Measurements from ENCODE around the gene ATAD3C.
"Not testable (repeated sequence)": the region's sequence is repeated elsewhere in the genome, so short reads cannot be mapped to it uniquely, and the experiment has no call there.

GRCh38 chr1:1454286-1455056 lies 5.0 kb downstream of the ATAD3C start:
- not testable (repeated sequence) for TF ChIP-seq POLR2A (IDR thresholded peaks at IDR 0.05; ENCODE audit: extremely low read depth, insufficient read length); CTCF (IDR thresholded peaks at IDR 0.05; ENCODE audit: low read depth, low read length); MAX (IDR thresholded peaks at IDR 0.05; ENCODE audit: low read depth, low read length); MYC (IDR thresholded peaks at IDR 0.05; ENCODE audit: low read depth, low read length)
